K562 (cell line): ENCODE measurements around the gene HOXB4. TPM values are rescaled to one million over a fixed set of nuclear protein-coding genes. Genes with fewer than 3 reads are reported as not detected.
A peak's percentile ranks its signal among the peaks of the same experiment; 100 is the strongest.

Experiments used
- ATAC-seq: fragments of 200-7000 bp; cut with Tn5 transposase; 3 replicates; pipeline ENCODE4 v1.9.1; 2020; ENCODE audit warnings: moderate library complexity
- BruUV-seq: library from RNA; stranded (reverse); fragments of 400-500 nt; replicated peaks from 2 replicates; lab custom pipeline; 2021; lab: Mats Ljungman, UMichigan
- CTCF ChIA-PET: fragments of 300-600 bp; formaldehyde crosslinking; extraction: SDS; loops from one replicate; lab custom pipeline; 2021; ENCODE audit warnings: low intra/inter-chr PET ratio; lab: Yijun Ruan, JAX
- POLR2A ChIA-PET: fragments of 300-600, 350-650 bp; sonication (Branson Sonifier 250); formaldehyde crosslinking; extraction: SDS; loops from one replicate; lab custom pipeline; 2021; ENCODE audit warnings: antibody characterized with exemption, inconsistent platforms; lab: Yijun Ruan, JAX
- DNase-seq, 4 experiments: peaks; one replicate each; pipeline versions ENCODE4 v3.0.0 to v3.0.0-alpha.2; 2011 to 2018; ENCODE audit warnings: low spot score in 3 of 4, mixed read lengths in 3 of 4; ENCODE audit errors: extremely low read depth in 1 of 4
- FAIRE-seq: peaks from 2 replicates; lab custom pipeline; 2011; peaks lifted over from hg19 to GRCh38; lab: Jason Lieb, UNC
- H2AFZ ChIP-seq: 2 replicates; pipeline ENCODE4 v1.6.0; 2011; ENCODE audit warnings: low read depth, low read length, control low read depth, inconsistent platforms
- H3K27ac ChIP-seq: fragments of 200-600 bp; 3 replicates; pipeline ENCODE4 v1.8.0; 2011; ENCODE audit warnings: low read depth, mild to moderate bottlenecking, control low read depth, inconsistent platforms, low read length, moderate library complexity, mixed read lengths; ENCODE audit errors: extremely low read depth
- H3K27me3 ChIP-seq, 2 experiments: fragments of 300-600 bp in 1 of 2; 2 replicates in 1 of 2; 3 replicates in 1 of 2; pipeline versions ENCODE4 v1.6.0 to v1.8.0; 2011; ENCODE audit warnings: inconsistent platforms in 2 of 2, low read length in 2 of 2, mild to moderate bottlenecking in 1 of 2, mixed read lengths in 1 of 2, moderate library complexity in 1 of 2; ENCODE audit not compliant: control insufficient read depth in 2 of 2, insufficient read depth in 2 of 2
- H3K36me3 ChIP-seq: fragments of 300-600 bp; 3 replicates; pipeline ENCODE4 v1.8.0; 2011; ENCODE audit warnings: mild to moderate bottlenecking, low read length, inconsistent platforms; ENCODE audit not compliant: control insufficient read depth, insufficient read depth
- H3K4me1 ChIP-seq, 2 experiments: fragments of 200-600 bp in 1 of 2; replicated peaks in 1 of 2; 2 replicates in 1 of 2; 3 replicates in 1 of 2; pipeline versions ENCODE4 v1.5.1 to v1.8.0; 2011; ENCODE audit warnings: inconsistent platforms in 2 of 2, low read length in 2 of 2, mild to moderate bottlenecking in 1 of 2, mixed read lengths in 1 of 2, moderate library complexity in 1 of 2; ENCODE audit not compliant: control insufficient read depth in 2 of 2, insufficient read depth in 2 of 2
- H3K4me2 ChIP-seq: 2 replicates; pipeline ENCODE4 v1.6.1; 2011; ENCODE audit warnings: low read length, control low read depth, inconsistent platforms, mixed read lengths; ENCODE audit not compliant: insufficient read depth
- H3K4me3 ChIP-seq: fragments of 200-600 bp; sonication (generic), shearing (Covaris generic); 2 replicates; pipeline ENCODE4 v1.5.1; 2016; ENCODE audit warnings: control low read depth, inconsistent platforms
- H3K79me2 ChIP-seq: fragments of 200-600 bp; 3 replicates; pipeline ENCODE4 v1.8.0; 2011; ENCODE audit warnings: low read length, inconsistent platforms; ENCODE audit not compliant: control insufficient read depth, insufficient read depth
- H3K9ac ChIP-seq, 2 experiments: 2 replicates each; pipeline versions ENCODE4 v1.6.0 to v1.6.1; 2011; ENCODE audit warnings: low read depth in 2 of 2, low read length in 2 of 2, control low read depth in 1 of 2, inconsistent platforms in 1 of 2, mild to moderate bottlenecking in 1 of 2, mixed read lengths in 1 of 2; ENCODE audit not compliant: insufficient read depth in 1 of 2
- H3K9me1 ChIP-seq: one replicate; pipeline ENCODE4 v1.6.0; 2011; ENCODE audit warnings: inconsistent platforms, mild to moderate bottlenecking, low read length, moderate library complexity; ENCODE audit not compliant: control insufficient read depth, insufficient read depth
- H3K9me3 ChIP-seq: replicated peaks from 2 replicates; pipeline ENCODE4 v1.5.1; 2011; ENCODE audit warnings: low read depth, low read length, inconsistent platforms; ENCODE audit not compliant: control insufficient read depth, insufficient read depth
- H4K20me1 ChIP-seq: replicated peaks from 2 replicates; pipeline ENCODE4 v1.6.1; 2011; ENCODE audit warnings: low read length, inconsistent platforms, mixed read lengths; ENCODE audit not compliant: control insufficient read depth, insufficient read depth
- C11orf30 ChIP-seq: fragments of 450-650 bp; IDR thresholded peaks from 2 replicates; pipeline ENCODE4 v1.6.1; 2016; ENCODE audit warnings: low read depth, mild to moderate bottlenecking
- CBFB ChIP-seq: sonication (generic); formaldehyde crosslinking; IDR thresholded peaks from 2 replicates; pipeline ENCODE4 v1.4.0; 2020; ENCODE audit warnings: mild to moderate bottlenecking, missing genetic modification reagents
- MAFK ChIP-seq: IDR thresholded peaks from 2 replicates; pipeline ENCODE4 v1.6.1; 2011; ENCODE audit warnings: low read length, improper control_type of control experiment
- OTX1 ChIP-seq: fragments of 450-650 bp; formaldehyde crosslinking; IDR thresholded peaks from 2 replicates; pipeline ENCODE4 v1.4.0; 2022; ENCODE audit warnings: mild to moderate bottlenecking
- PBX2 ChIP-seq, 2 experiments: IDR thresholded peaks in 1 of 2; conservative IDR thresholded peaks in 1 of 2; 2 replicates each; pipeline ENCODE4 v1.6.1; 2016; ENCODE audit warnings: low read depth in 2 of 2, mild to moderate bottlenecking in 1 of 2, missing compliant biosample characterization in 1 of 2, missing genetic modification characterization in 1 of 2, moderate library complexity in 1 of 2
- PKNOX1 ChIP-seq: fragments of 450-650 bp; IDR thresholded peaks from 2 replicates; pipeline ENCODE4 v1.6.1; 2016
- POLR2A ChIP-seq: fragments of 450-650 bp; conservative IDR thresholded peaks from 2 replicates; pipeline ENCODE4 v1.6.1; 2016
- PRDM10 ChIP-seq: fragments of 450-650 bp; IDR thresholded peaks from 2 replicates; pipeline ENCODE4 v1.6.1; 2018; ENCODE audit not compliant: partially characterized antibody
- ZFP91 ChIP-seq: sonication (generic); formaldehyde crosslinking; IDR thresholded peaks from 2 replicates; pipeline ENCODE4 v1.8.0; 2022; ENCODE audit warnings: mild to moderate bottlenecking, missing genetic modification reagents
- WGBS: fragments of 100-300 bp; shearing (Covaris generic); methylation state at CpG from one replicate; pipeline ENCODE4 v1.1.6; 2016; ENCODE audit warnings: low coverage, mixed read lengths; ENCODE audit not compliant: insufficient coverage; ENCODE audit errors: missing lambda C conversion rate; 5-methylcytosine and 5-hydroxymethylcytosine counted together
- in situ Hi-C: fragments of 300-500 bp; cut with MboI; formaldehyde crosslinking; loops from 4 replicates; pipeline ENCODE4 v1.15.0; 2018; ENCODE audit warnings: inconsistent platforms, mixed read lengths
- intact Hi-C: fragments of 100-400 bp; cut with micrococcal nuclease; formaldehyde crosslinking; loops from 2 replicates; pipeline ENCODE4 v1.14.2; 2022
- polyA plus RNA-seq, 8 experiments: library from polyadenylated mRNA; depleted of rRNA in 4 of 8; stranded (reverse) in 5 of 8; unstranded in 3 of 8; fragments of >200 nt; fragmentation: Nextera tagmentation in 2 of 8; fragmentation: Illumina TruSeq in 1 of 8; extraction: Ambion mirVana in 2 of 8; extraction: Trizol in 1 of 8; gene quantifications; 2 replicates each; pipeline versions ENCODE4 v1.2.1 to v1.2.3, GENCODE V29; 2011 to 2014; ENCODE audit warnings: inconsistent platforms in 1 of 8, missing spikeins in 1 of 8
- total RNA-seq, 7 experiments: library from RNA; depleted of rRNA in 6 of 7; stranded (reverse); fragments of >200 nt in 6 of 7; fragmentation: Illumina TruSeq in 2 of 7; extraction: Trizol in 2 of 7; gene quantifications; 2 replicates each; pipeline versions ENCODE4 v1.2.1 to v1.2.3, GENCODE V29; 2011 to 2021; ENCODE audit warnings: low replicate concordance in 1 of 7

The HOXB4 gene
- total and polyA plus RNA-seq, 9 of the 15 experiments (the other 6 are each of a cell fraction or from before 2014, with no cell fraction given): 1.6 to 34.9 (median 14.9) TPM

- TF ChIP-seq PBX2 (CRISPR knock-in tag; IDR thresholded peaks at IDR 0.05; ENCODE audit: low read depth) (no peak), PBX2 (tag; conservative IDR thresholded peaks at IDR 0.05; ENCODE audit: low read depth) (peak; percentile 88), PKNOX1 (peak; percentile 68), MAFK (0 out of 2 replicates have a peak, but pooled peaks have one; percentile 3), C11orf30 (peak; percentile 58)
Observed at GRCh38 chr17:48556576-48557401, 21.4 kb downstream of the HOXB4 start (continued).

GRCh38 chr17:48556229-48556575, 21.9 kb downstream of the HOXB4 start:
- ChIA-PET CTCF (no interaction called here), POLR2A (interaction anchor here (0.7 to 3.4 kb wide), 4 partner anchors 10 to 1266 kb away, joined by 3 to 21 read pairs (median 9); no protein-coding TSS in a partner anchor)
- no peaks in the 10 kb centered on the region for H3K27me3 ChIP-seq
- H3K36me3 ChIP-seq: peaks cover 70% of the 10 kb centered on the region; the same call in 2 of the 3 replicates
- H4K20me1 ChIP-seq: no peaks in the 10 kb centered on the region
- H3K9me3 ChIP-seq: no peaks in the 10 kb centered on the region
- H3K4me1 ChIP-seq: peaks cover 47 to 54% of the 10 kb centered on the region in 2 experiments
- no peaks in the 10 kb centered on the region for H3K9me1 ChIP-seq
- 15% methylated on average over 5 of the region's 5 CpGs for WGBS
- DNase-seq: no peak
- no TSS peak for BruUV-seq
- no peak overlapping the region for H2AFZ ChIP-seq
- H3K4me2 ChIP-seq: 0 out of 2 replicates have a peak overlapping the region, but pooled peaks have one; percentile 79
- FAIRE-seq: no peak
- H3K9ac ChIP-seq: peak overlapping the region; percentile 18 to 57; a peak in 3 of 4 replicates
- in situ Hi-C loops (no loop called here), intact Hi-C loops (no loop called here)
- H3K79me2 ChIP-seq: peaks cover 51% of the 10 kb centered on the region
- ATAC-seq: peak; percentile 18
- peak overlapping the region; percentile 93 for H3K27ac ChIP-seq
- H3K4me3 ChIP-seq: no peak overlapping the region; the same call in 1 of the 2 replicates
- TF ChIP-seq ZFP91 (CRISPR knock-in tag) (no peak), OTX1 (0 out of 2 replicates have a peak, but pooled peaks have one; percentile 9), CBFB (CRISPR knock-in tag) (no peak), POLR2A (0 out of 2 replicates have a peak, but pooled peaks have one; percentile 4), PRDM10 (peak; percentile 30)
